GM23338 (cell line): ENCODE measurements around the gene FBL. TPM values are rescaled to one million over a fixed set of nuclear protein-coding genes. Genes with fewer than 3 reads are reported as not detected.

Experiments
- ATAC-seq: fragments of 200-7000 bp; cut with Tn5 transposase; 3 replicates; pipeline ENCODE4 v1.9.1; 2020
- DNase-seq: peaks from one replicate; pipeline ENCODE4 v3.0.0-alpha.2; 2015; ENCODE audit warnings: low spot score
- H2AFZ ChIP-seq: fragments of 200-600 bp; sonication (generic); 2 replicates; pipeline ENCODE4 v1.8.0; 2016; ENCODE audit warnings: antibody characterized with exemption, mild to moderate bottlenecking, moderate library complexity
- H3F3A ChIP-seq: fragments of 200-600 bp; sonication (generic); replicated peaks from 2 replicates; pipeline ENCODE4 v1.8.0; 2017; ENCODE audit warnings: antibody characterized with exemption, mixed run types, low read depth
- H3K27ac ChIP-seq: fragments of 200-600 bp; sonication (generic); 2 replicates; pipeline ENCODE4 v1.6.1; 2016; ENCODE audit warnings: low read depth
- H3K27me3 ChIP-seq: fragments of 200-600 bp; sonication (generic); 2 replicates; pipeline ENCODE4 v1.8.0; 2016; ENCODE audit warnings: mild to moderate bottlenecking, mixed run types, moderate library complexity; ENCODE audit not compliant: insufficient read depth
- H3K36me3 ChIP-seq: fragments of 200-600 bp; sonication (generic); 2 replicates; pipeline ENCODE4 v1.8.0; 2016; ENCODE audit warnings: mild to moderate bottlenecking; ENCODE audit not compliant: insufficient read depth
- H3K4me1 ChIP-seq: fragments of 200-600 bp; sonication (generic); 2 replicates; pipeline ENCODE4 v1.8.0; 2016; ENCODE audit warnings: mild to moderate bottlenecking, moderate library complexity; ENCODE audit not compliant: insufficient read depth
- H3K4me2 ChIP-seq: fragments of 200-600 bp; sonication (generic); 2 replicates; pipeline ENCODE4 v1.7.1; 2017; ENCODE audit warnings: mixed run types
- H3K4me3 ChIP-seq: fragments of 200-600 bp; sonication (generic); 2 replicates; pipeline ENCODE4 v1.6.1; 2016; ENCODE audit warnings: mixed run types
- H3K79me2 ChIP-seq: fragments of 200-600 bp; sonication (generic); replicated peaks from 2 replicates; pipeline ENCODE4 v1.8.0; 2017; ENCODE audit warnings: mild to moderate bottlenecking; ENCODE audit not compliant: insufficient read depth
- H3K9me2 ChIP-seq: fragments of 200-600 bp; sonication (generic); 2 replicates; pipeline ENCODE4 v1.8.0; 2017; ENCODE audit not compliant: insufficient read depth
- H4K20me1 ChIP-seq: fragments of 200-600 bp; sonication (generic); replicated peaks from 2 replicates; pipeline ENCODE4 v1.8.0; 2017; ENCODE audit warnings: mild to moderate bottlenecking; ENCODE audit not compliant: insufficient read depth
- H3K27ac Mint-ChIP-seq: 2 replicates; pipeline ENCODE4 v1.8.0; 2020; ENCODE audit warnings: inconsistent platforms, mild to moderate bottlenecking, moderate library complexity, mixed read lengths
- H3K27me3 Mint-ChIP-seq: 3 replicates; pipeline ENCODE4 v1.8.0; 2022; ENCODE audit warnings: low read depth, mild to moderate bottlenecking, moderate library complexity, mixed read lengths, inconsistent platforms; ENCODE audit not compliant: insufficient read depth, poor library complexity
- H3K36me3 Mint-ChIP-seq: 3 replicates; pipeline ENCODE4 v1.8.0; 2021; ENCODE audit warnings: low read depth, mild to moderate bottlenecking, inconsistent platforms, moderate library complexity, mixed read lengths
- H3K4me1 Mint-ChIP-seq: 3 replicates; pipeline ENCODE4 v1.8.0; 2020; ENCODE audit warnings: mild to moderate bottlenecking, inconsistent platforms, mixed read lengths
- H3K4me3 Mint-ChIP-seq: 3 replicates; pipeline ENCODE4 v1.8.0; 2021; ENCODE audit warnings: moderate library complexity, mild to moderate bottlenecking, inconsistent platforms, mixed read lengths
- H3K9me3 Mint-ChIP-seq: 3 replicates; pipeline ENCODE4 v1.8.0; 2020; ENCODE audit warnings: moderate library complexity, mild to moderate bottlenecking, inconsistent platforms, mixed read lengths
- CREB1 ChIP-seq: fragments of 250-450 bp; sonication (Bioruptor Pico); IDR thresholded peaks from 2 replicates; pipeline ENCODE4 v1.5.0; 2020; ENCODE audit warnings: low read depth, mild to moderate bottlenecking, moderate library complexity
- EZH2 ChIP-seq: fragments of 200-600 bp; sonication (generic); IDR thresholded peaks from one replicate; pipeline ENCODE4 v1.8.0; 2017; ENCODE audit warnings: antibody characterized with exemption, mild to moderate bottlenecking, low read depth; ENCODE audit not compliant: unreplicated experiment
- EZH2phosphoT487 ChIP-seq: fragments of 200-600 bp; sonication (generic); IDR thresholded peaks from one replicate; pipeline ENCODE4 v1.8.1; 2018; ENCODE audit warnings: antibody characterized with exemption; ENCODE audit not compliant: unreplicated experiment
- JUNB ChIP-seq: IDR thresholded peaks from one replicate; pipeline ENCODE4 v1.6.1; 2016; ENCODE audit warnings: antibody characterized with exemption; ENCODE audit not compliant: unreplicated experiment
- NANOG ChIP-seq: IDR thresholded peaks from 2 replicates; pipeline ENCODE4 v1.6.1; 2016; ENCODE audit warnings: antibody characterized with exemption, borderline replicate concordance
- POLR2AphosphoS5 ChIP-seq: IDR thresholded peaks from 2 replicates; pipeline ENCODE4 v1.6.1; 2016; ENCODE audit warnings: antibody characterized with exemption, low read depth
- STAT1 ChIP-seq: IDR thresholded peaks from one replicate; pipeline ENCODE4 v1.6.1; 2016; ENCODE audit warnings: antibody characterized with exemption; ENCODE audit not compliant: unreplicated experiment
- ZNF114 ChIP-seq: fragments of 250-450 bp; sonication (Bioruptor Pico); IDR thresholded peaks from 2 replicates; pipeline ENCODE4 v1.5.0; 2020; ENCODE audit warnings: mild to moderate bottlenecking, moderate library complexity
- polyA plus RNA-seq: library from polyadenylated mRNA; unstranded; fragments of >200 nt; fragmentation: Nextera tagmentation; extraction: Ambion mirVana; gene quantifications from 2 replicates; pipeline ENCODE4 v1.2.1, GENCODE V29; 2016
- total RNA-seq: library from RNA; depleted of rRNA; stranded (reverse); fragments of >200 nt; shearing (Covaris generic); gene quantifications from 2 replicates; pipeline ENCODE4 v1.2.3, GENCODE V29; 2014
- TF ChIP-seq, protein P1 (sequence below): IDR thresholded peaks from one replicate; pipeline ENCODE4 v1.6.1; 2018; ENCODE audit warnings: antibody characterized with exemption; ENCODE audit not compliant: unreplicated experiment
- TF ChIP-seq, protein P2 (sequence below), 2 experiments: fragments of 200-600 bp in 1 of 2; sonication (generic) in 1 of 2; conservative IDR thresholded peaks; 2 replicates each; pipeline versions ENCODE4 v1.5.1 to v1.6.1; 2016 to 2017; ENCODE audit warnings: antibody characterized with exemption in 2 of 2, low read depth in 2 of 2, mild to moderate bottlenecking in 2 of 2, moderate library complexity in 1 of 2
- TF ChIP-seq, protein P3 (sequence below): IDR thresholded peaks from 2 replicates; pipeline ENCODE4 v1.6.1; 2016; ENCODE audit warnings: antibody characterized with exemption

Gene FBL
- total and polyA plus RNA-seq, 2 experiments from 2014 or later, result 403 to 553 TPM

DNA sequence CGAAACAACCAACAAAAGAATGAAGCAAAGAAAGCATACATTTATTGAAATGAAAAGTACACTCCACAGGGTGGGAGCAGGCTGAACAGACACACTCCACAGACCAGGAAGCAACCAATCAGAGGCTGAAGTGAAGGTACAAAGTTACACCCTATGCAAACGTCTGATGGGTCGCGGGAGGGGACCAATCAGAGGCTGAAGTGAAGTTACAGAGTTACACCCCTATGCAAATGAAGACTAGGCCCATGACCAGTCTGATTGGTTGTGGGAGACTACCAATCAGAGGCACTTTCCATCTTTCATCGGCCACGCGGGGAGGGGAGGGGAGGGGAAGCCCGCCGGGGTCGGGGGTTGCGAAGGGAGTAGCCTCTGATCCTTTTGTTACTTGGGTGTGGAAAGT is 12.4 kb upstream of the FBL start (continued):
- TF ChIP-seq, protein P1, sequence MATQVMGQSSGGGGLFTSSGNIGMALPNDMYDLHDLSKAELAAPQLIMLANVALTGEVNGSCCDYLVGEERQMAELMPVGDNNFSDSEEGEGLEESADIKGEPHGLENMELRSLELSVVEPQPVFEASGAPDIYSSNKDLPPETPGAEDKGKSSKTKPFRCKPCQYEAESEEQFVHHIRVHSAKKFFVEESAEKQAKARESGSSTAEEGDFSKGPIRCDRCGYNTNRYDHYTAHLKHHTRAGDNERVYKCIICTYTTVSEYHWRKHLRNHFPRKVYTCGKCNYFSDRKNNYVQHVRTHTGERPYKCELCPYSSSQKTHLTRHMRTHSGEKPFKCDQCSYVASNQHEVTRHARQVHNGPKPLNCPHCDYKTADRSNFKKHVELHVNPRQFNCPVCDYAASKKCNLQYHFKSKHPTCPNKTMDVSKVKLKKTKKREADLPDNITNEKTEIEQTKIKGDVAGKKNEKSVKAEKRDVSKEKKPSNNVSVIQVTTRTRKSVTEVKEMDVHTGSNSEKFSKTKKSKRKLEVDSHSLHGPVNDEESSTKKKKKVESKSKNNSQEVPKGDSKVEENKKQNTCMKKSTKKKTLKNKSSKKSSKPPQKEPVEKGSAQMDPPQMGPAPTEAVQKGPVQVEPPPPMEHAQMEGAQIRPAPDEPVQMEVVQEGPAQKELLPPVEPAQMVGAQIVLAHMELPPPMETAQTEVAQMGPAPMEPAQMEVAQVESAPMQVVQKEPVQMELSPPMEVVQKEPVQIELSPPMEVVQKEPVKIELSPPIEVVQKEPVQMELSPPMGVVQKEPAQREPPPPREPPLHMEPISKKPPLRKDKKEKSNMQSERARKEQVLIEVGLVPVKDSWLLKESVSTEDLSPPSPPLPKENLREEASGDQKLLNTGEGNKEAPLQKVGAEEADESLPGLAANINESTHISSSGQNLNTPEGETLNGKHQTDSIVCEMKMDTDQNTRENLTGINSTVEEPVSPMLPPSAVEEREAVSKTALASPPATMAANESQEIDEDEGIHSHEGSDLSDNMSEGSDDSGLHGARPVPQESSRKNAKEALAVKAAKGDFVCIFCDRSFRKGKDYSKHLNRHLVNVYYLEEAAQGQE, result no peak
- TF ChIP-seq JUNB, result no peak

DNA sequence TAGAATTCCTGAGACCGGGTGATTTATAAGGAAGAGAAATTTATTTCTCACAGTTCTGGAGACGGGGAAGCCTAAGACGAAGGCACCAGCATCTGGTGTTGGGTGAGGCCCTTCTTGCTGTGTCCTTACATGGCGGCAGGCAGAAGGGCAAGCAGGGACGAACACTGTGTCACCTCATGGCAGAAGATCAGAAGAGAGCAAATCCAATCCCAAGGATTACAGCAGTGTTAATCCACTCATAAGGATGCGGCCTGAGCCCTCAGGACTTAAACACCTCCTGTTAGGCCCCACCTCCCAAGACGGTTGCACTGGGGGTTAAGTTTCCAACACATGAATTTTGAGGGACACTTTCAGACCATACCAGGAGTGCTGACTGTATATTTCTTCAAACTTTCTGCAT is 6.7 kb upstream of the FBL start:
- no peaks in the 10 kb centered on the region for H3K27me3 Mint-ChIP-seq
- H4K20me1 ChIP-seq, result no peaks in the 10 kb centered on the region
- no peaks in the 10 kb centered on the region for H3K36me3 Mint-ChIP-seq
- no peak for DNase-seq
- H3K4me1 ChIP-seq, result no peaks in the 10 kb centered on the region
- no peak overlapping the region for H3K4me3 ChIP-seq
- H3F3A ChIP-seq, result no peaks in the 10 kb centered on the region
- no peaks in the 10 kb centered on the region for H3K36me3 ChIP-seq
- no peaks in the 10 kb centered on the region for H3K27me3 ChIP-seq
- no peak overlapping the region for H2AFZ ChIP-seq
- no peaks in the 10 kb centered on the region for H3K79me2 ChIP-seq
- H3K4me2 ChIP-seq, result no peak overlapping the region
- H3K27ac Mint-ChIP-seq, result no peak overlapping the region
- no peaks in the 10 kb centered on the region for H3K4me1 Mint-ChIP-seq
- no peaks in the 10 kb centered on the region for H3K9me2 ChIP-seq
- no peak for ATAC-seq
- H3K27ac ChIP-seq, result no peak overlapping the region
- peaks cover 1% of the 10 kb centered on the region; the same call in 1 of the 3 replicates for H3K9me3 Mint-ChIP-seq
- H3K4me3 Mint-ChIP-seq, result no peak overlapping the region
- no peak for TF ChIP-seq CREB1
- no peak for TF ChIP-seq EZH2
- TF ChIP-seq STAT1, result no peak
- no peak for TF ChIP-seq POLR2AphosphoS5
- TF ChIP-seq JUNB, result no peak
- TF ChIP-seq NANOG, result no peak
- TF ChIP-seq, protein P2, sequence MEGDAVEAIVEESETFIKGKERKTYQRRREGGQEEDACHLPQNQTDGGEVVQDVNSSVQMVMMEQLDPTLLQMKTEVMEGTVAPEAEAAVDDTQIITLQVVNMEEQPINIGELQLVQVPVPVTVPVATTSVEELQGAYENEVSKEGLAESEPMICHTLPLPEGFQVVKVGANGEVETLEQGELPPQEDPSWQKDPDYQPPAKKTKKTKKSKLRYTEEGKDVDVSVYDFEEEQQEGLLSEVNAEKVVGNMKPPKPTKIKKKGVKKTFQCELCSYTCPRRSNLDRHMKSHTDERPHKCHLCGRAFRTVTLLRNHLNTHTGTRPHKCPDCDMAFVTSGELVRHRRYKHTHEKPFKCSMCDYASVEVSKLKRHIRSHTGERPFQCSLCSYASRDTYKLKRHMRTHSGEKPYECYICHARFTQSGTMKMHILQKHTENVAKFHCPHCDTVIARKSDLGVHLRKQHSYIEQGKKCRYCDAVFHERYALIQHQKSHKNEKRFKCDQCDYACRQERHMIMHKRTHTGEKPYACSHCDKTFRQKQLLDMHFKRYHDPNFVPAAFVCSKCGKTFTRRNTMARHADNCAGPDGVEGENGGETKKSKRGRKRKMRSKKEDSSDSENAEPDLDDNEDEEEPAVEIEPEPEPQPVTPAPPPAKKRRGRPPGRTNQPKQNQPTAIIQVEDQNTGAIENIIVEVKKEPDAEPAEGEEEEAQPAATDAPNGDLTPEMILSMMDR (conservative IDR thresholded peaks at IDR 0.05; ENCODE audit: low read depth in 2 of 2), result no peak
- TF ChIP-seq, protein P1, result no peak
- no peak for TF ChIP-seq EZH2phosphoT487
- TF ChIP-seq, protein P3, sequence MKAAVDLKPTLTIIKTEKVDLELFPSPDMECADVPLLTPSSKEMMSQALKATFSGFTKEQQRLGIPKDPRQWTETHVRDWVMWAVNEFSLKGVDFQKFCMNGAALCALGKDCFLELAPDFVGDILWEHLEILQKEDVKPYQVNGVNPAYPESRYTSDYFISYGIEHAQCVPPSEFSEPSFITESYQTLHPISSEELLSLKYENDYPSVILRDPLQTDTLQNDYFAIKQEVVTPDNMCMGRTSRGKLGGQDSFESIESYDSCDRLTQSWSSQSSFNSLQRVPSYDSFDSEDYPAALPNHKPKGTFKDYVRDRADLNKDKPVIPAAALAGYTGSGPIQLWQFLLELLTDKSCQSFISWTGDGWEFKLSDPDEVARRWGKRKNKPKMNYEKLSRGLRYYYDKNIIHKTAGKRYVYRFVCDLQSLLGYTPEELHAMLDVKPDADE, result no peak
- TF ChIP-seq ZNF114, result no peak
